Astrocyte (in vitro differentiated cells and primary cell): ENCODE results near the gene MKNK1.

ENCODE experiments used
- CTCF ChIP-seq: IDR thresholded peaks from 2 replicates; pipeline ENCODE4 v1.5.1; 2011; ENCODE audit warnings: low read depth, mild to moderate bottlenecking, inconsistent platforms, low read length, moderate library complexity; ENCODE audit not compliant: insufficient read depth
- EZH2 ChIP-seq: IDR thresholded peaks from 2 replicates; pipeline ENCODE4 v1.6.1; 2012; ENCODE audit warnings: mild to moderate bottlenecking, low read length, inconsistent platforms; ENCODE audit not compliant: insufficient read depth

- TF ChIP-seq CTCF: no peak
- TF ChIP-seq EZH2: no peak
Observed at GRCh38 chr1:46568461-46568891, 35.6 kb downstream of the MKNK1 start.
